ENCODE measurements around the gene FOXN3. TPM values are rescaled to one million over a fixed set of nuclear protein-coding genes. Genes with fewer than 3 reads are reported as not detected.

The FOXN3 gene
- total and polyA plus RNA-seq, 5 donors = 31.5 to 146 (median 119) TPM

GRCh38 chr14:89430391-89431236 is 13.6 kb upstream of the FOXN3 start:
- intact Hi-C loops (cut with DNase I) = no loop called here
- no peak for DNase-seq
- Histone ChIP-seq H3K4me3 (ENCODE audit: low read length) (peak overlapping the region; percentile 49), H3K9me3 (ENCODE audit: control insufficient read depth, low read length) (no peaks in the 10 kb centered on the region), H3K27ac (ENCODE audit: low read length) (peak overlapping the region; percentile 80), H3K4me1 (ENCODE audit: control insufficient read depth, insufficient read depth, low read length) (peaks cover 10% of the 10 kb centered on the region), H3K27me3 (ENCODE audit: control insufficient read depth, insufficient read depth) (no peaks in the 10 kb centered on the region)
- 36% methylated on average over 9 of the region's 9 CpGs for WGBS
- peak in 1 of 2 donors; percentile 34 for ATAC-seq

DNA sequence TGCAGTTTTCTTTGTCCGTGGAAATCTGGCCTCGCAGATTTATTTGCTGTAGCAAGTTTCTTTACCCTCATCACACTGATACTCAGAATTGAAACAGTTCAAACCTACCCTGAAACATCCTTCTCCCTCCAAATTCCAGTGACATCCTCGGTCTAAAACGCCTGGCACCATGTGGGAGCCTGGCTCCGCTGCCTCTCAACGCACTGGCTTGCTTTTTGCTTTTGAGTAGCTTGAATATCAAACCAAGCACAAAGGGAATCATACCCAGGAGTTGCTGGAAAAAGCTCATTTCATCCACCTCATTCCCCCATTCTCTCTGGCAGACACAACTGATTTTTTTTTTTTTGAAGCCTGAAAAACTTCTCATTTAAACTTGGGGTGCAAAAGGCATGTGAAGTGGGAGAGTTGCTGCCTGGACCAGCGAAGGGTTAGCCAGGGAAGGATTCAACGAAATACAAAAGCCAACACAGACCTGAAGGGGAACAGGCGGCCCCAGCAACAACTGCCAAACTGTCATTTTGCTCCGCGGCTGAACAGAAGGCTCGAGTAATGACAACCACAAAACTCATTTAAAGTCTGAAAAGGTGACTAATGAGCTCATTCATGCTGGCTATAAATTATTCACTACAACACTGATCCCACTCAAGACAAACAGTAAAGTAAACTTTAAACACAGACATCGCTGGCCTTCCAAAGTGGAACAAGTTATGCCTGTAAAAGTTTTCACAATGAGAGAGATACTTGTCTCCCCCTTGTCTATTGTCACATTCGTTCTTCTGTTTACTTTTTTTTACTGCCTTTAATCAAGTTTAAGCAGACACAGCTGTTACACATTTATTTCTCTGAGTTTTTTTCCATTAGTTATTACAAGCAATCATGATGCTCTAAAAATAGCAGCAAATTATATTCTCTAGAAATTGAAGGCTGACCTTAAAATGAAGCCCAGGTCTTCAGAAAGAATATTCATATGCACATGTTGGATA is 12.5 kb upstream of the FOXN3 start:
- H3K4me3 ChIP-seq (ENCODE audit: low read length) = peak overlapping the region; percentile 49
- 42% methylated on average over 14 of the region's 14 CpGs for WGBS
- intact Hi-C loops (cut with DNase I) = loop anchor here in 1 of 4 donors (10.0 kb wide), 1 partner anchor 185 kb away; no protein-coding TSS in a partner anchor
- peaks cover 10% of the 10 kb centered on the region for H3K4me1 ChIP-seq (ENCODE audit: control insufficient read depth, insufficient read depth, low read length)
- DNase-seq (no peak), ATAC-seq (peak in 1 of 2 donors; percentile 35)
- no peaks in the 10 kb centered on the region for H3K27me3 ChIP-seq (ENCODE audit: control insufficient read depth, insufficient read depth)
- H3K27ac ChIP-seq (ENCODE audit: low read length) = peak overlapping the region; percentile 39
- no peaks in the 10 kb centered on the region for H3K9me3 ChIP-seq (ENCODE audit: control insufficient read depth, low read length)

GRCh38 chr14:89428546-89429198 is 11.6 kb upstream of the FOXN3 start:
- H3K27me3 ChIP-seq (ENCODE audit: control insufficient read depth, insufficient read depth) = no peaks in the 10 kb centered on the region
- peak overlapping the region; percentile 49 for H3K27ac ChIP-seq (ENCODE audit: low read length)
- intact Hi-C loops (cut with DNase I) = loop anchor here in 1 of 4 donors (10.0 kb wide), 1 partner anchor 186 kb away; no protein-coding TSS in a partner anchor
- 69% methylated on average over 17 of the region's 17 CpGs for WGBS
- ATAC-seq = peak; percentile 43 to 53
- peaks cover 10% of the 10 kb centered on the region for H3K4me1 ChIP-seq (ENCODE audit: control insufficient read depth, insufficient read depth, low read length)
- no peak overlapping the region for H3K4me3 ChIP-seq (ENCODE audit: low read length)
- DNase-seq = peak; percentile 29 to 71 (median 71)
- H3K9me3 ChIP-seq (ENCODE audit: control insufficient read depth, low read length) = no peaks in the 10 kb centered on the region

DNA sequence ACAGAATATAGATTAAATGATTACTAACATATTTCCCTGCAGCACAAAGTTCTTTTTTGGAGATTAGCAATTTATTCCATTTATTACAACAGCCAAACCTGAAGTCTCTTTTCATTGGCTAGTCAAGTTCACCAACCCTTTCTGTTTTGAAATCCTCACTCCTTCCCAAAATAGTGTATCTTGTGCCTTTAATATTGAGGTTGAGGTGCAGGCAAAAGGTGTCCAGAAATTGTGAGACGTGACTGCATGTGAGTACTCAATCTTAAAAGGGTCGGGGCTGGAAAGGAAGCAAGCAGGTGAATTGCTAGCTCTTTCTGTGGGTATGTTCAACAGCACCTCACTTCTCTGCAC is 11.1 kb upstream of the FOXN3 start:
- intact Hi-C loops (cut with DNase I) = loop anchor here in 1 of 4 donors (10.0 kb wide), 1 partner anchor 187 kb away; no protein-coding TSS in a partner anchor
- no peak for DNase-seq
- Histone ChIP-seq H3K4me1 (ENCODE audit: control insufficient read depth, insufficient read depth, low read length) (peaks cover 10% of the 10 kb centered on the region), H3K4me3 (ENCODE audit: low read length) (no peak overlapping the region), H3K27ac (ENCODE audit: low read length) (peak overlapping the region; percentile 49), H3K27me3 (ENCODE audit: control insufficient read depth, insufficient read depth) (no peaks in the 10 kb centered on the region), H3K9me3 (ENCODE audit: control insufficient read depth, low read length) (no peaks in the 10 kb centered on the region)
- peak in 1 of 2 donors; percentile 8 for ATAC-seq
- 62% methylated on average over 2 of the region's 2 CpGs for WGBS

DNA sequence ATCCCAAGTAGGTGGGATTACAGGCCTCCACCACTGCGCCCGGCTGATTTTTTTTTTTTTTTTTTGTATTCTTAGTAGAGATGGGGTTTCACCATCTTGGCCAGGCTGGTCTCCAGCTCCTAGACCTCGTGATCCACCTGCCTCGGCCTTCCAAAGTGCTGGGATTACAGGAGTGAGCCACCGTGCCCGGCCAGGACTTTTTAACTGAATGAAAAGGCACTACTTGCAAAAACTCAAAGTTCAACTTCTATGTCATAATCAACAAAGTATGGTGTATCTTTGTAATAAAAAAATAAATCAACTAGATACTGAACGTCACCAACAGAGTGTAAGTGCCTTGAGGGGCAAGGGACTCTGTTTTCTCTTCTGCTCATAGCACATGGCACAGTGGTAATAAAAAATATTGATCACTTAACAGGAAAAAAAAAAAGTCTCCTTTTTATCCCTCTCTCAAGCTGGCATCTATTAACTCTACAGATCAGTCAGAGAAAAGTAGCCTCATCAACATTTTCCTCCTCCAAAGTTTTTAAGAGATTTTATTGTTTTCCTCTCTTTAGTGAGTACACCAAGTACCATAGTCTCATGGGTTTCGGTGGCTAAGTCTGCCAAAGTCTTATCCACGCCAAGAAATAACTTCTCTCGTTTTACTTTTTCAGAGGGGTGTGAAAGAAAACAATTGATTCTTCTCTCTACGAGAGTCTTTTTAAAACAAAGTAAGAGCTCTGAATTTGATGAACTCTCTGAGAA is 10.6 kb upstream of the FOXN3 start:
- 65% methylated on average over 11 of the region's 11 CpGs for WGBS
- no peak overlapping the region for H3K4me3 ChIP-seq (ENCODE audit: low read length)
- DNase-seq (peak in 1 of 3 donors; percentile 70), ATAC-seq (peak; percentile 55 to 70)
- no peak overlapping the region for H3K27ac ChIP-seq (ENCODE audit: low read length)
- intact Hi-C loops (cut with DNase I) = loop anchor here in 1 of 4 donors (10.0 kb wide), 1 partner anchor 187 kb away; no protein-coding TSS in a partner anchor
- peaks cover 12% of the 10 kb centered on the region for H3K4me1 ChIP-seq (ENCODE audit: control insufficient read depth, insufficient read depth, low read length)
- H3K9me3 ChIP-seq (ENCODE audit: control insufficient read depth, low read length) = no peaks in the 10 kb centered on the region
- no peaks in the 10 kb centered on the region for H3K27me3 ChIP-seq (ENCODE audit: control insufficient read depth, insufficient read depth)

GRCh38 chr14:89425931-89426330 is 8.9 kb upstream of the FOXN3 start:
- ATAC-seq (no peak), DNase-seq (peak in 1 of 3 donors; percentile 43)
- Histone ChIP-seq H3K4me1 (ENCODE audit: control insufficient read depth, insufficient read depth, low read length) (peaks cover 12% of the 10 kb centered on the region), H3K4me3 (ENCODE audit: low read length) (no peak overlapping the region), H3K9me3 (ENCODE audit: control insufficient read depth, low read length) (no peaks in the 10 kb centered on the region), H3K27ac (ENCODE audit: low read length) (no peak overlapping the region), H3K27me3 (ENCODE audit: control insufficient read depth, insufficient read depth) (no peaks in the 10 kb centered on the region)
- intact Hi-C loops (cut with DNase I) = loop anchor here in 1 of 4 donors (10.0 kb wide), 1 partner anchor 189 kb away; no protein-coding TSS in a partner anchor
- 77% methylated on average over 6 of the region's 6 CpGs for WGBS

DNA sequence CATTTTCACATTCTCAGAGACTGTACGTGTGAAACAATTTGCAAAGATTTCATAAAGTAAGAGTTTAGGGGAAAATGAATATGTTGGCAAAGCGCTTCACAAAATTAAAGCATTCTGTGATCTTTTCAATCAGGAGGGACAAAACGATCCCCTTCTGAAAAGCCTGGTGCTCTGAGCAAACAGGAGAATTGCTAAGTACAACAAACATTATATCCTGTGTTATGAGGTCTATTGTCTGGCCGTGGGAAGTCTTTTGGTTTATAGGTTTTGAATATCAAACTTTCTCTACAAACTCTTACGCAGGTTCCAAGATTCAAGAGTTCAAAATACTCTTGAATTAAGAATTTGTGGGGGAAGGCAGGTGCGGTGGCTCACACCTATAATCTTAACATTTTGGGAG is 7.2 kb upstream of the FOXN3 start:
- 88% methylated on average over 6 of the region's 6 CpGs for WGBS
- no peak for DNase-seq
- Histone ChIP-seq H3K4me1 (ENCODE audit: control insufficient read depth, insufficient read depth, low read length) (peaks cover 9% of the 10 kb centered on the region), H3K4me3 (ENCODE audit: low read length) (no peak overlapping the region), H3K27me3 (ENCODE audit: control insufficient read depth, insufficient read depth) (no peaks in the 10 kb centered on the region), H3K27ac (ENCODE audit: low read length) (no peak overlapping the region), H3K9me3 (ENCODE audit: control insufficient read depth, low read length) (no peaks in the 10 kb centered on the region)
- intact Hi-C loops (cut with DNase I) = loop anchor here in 1 of 4 donors (10.0 kb wide), 1 partner anchor 191 kb away; no protein-coding TSS in a partner anchor
- no peak for ATAC-seq

DNA sequence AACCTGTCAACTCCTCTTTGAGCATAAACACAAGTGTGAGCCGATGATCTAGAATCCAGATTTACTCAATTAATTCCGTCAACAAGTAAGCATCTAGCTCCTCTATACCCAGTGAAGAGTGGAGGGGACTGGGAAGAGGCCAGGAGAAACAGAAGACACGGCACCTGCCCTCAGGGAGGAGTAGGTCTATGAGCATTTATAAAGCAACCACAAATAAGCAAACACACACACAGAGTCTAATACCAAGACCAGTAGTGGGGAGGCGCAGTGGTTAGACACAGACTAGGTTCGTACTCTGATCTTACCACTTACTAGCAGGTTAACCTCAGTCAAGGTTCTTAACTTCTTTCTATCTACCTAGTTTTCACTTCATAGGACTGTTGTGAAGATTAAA is 5.9 kb upstream of the FOXN3 start:
- intact Hi-C loops (cut with DNase I) = loop anchor here in 1 of 4 donors (10.0 kb wide), 1 partner anchor 192 kb away; no protein-coding TSS in a partner anchor
- no peak for ATAC-seq
- Histone ChIP-seq H3K27ac (ENCODE audit: low read length) (no peak overlapping the region), H3K27me3 (ENCODE audit: control insufficient read depth, insufficient read depth) (no peaks in the 10 kb centered on the region), H3K4me1 (ENCODE audit: control insufficient read depth, insufficient read depth, low read length) (peaks cover 8% of the 10 kb centered on the region), H3K4me3 (ENCODE audit: low read length) (no peak overlapping the region), H3K9me3 (ENCODE audit: control insufficient read depth, low read length) (no peaks in the 10 kb centered on the region)
- DNase-seq = no peak
- WGBS = 78% methylated on average over 5 of the region's 5 CpGs

DNA sequence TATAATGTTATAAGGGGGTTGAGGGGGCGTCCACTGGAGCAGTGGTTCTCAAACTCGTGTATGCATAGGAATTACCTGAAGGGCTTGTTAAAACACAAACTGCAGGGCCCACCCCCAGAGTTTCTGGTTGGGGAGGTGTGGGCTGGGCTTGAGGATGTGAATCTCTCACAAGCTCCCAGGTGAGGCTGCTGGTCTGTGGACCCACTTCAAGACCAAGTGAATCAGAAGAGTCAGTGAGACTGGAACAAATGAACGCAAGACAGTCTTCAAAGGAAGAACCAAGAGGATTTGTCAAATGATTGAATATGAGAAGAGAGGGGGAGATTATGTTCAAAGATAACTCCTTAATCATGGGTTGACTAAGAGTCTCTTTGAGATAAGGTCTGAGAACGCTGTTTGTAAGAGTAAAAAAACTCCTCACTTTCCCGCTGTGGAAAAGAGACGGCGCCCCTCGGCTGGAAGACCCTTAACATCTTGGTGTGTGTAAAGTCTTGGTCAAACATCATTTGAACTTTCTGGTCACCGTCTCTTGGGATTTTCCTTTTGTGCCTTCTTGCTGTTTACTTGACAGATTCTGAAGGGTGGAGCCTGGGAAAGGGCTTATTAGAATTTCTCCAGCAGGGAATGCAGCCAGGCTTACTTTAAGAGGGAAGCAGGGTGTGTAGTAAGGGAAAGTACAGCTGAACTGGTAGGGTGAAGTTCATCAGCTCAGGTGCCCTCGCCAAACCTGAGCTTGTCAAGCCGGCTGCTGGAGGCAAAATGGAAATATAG is 5.3 kb upstream of the FOXN3 start:
- Histone ChIP-seq H3K27ac (ENCODE audit: low read length) (no peak overlapping the region), H3K27me3 (ENCODE audit: control insufficient read depth, insufficient read depth) (no peaks in the 10 kb centered on the region), H3K9me3 (ENCODE audit: control insufficient read depth, low read length) (no peaks in the 10 kb centered on the region), H3K4me3 (ENCODE audit: low read length) (no peak overlapping the region), H3K4me1 (ENCODE audit: control insufficient read depth, insufficient read depth, low read length) (peaks cover 8% of the 10 kb centered on the region)
- 67% methylated on average over 11 of the region's 11 CpGs for WGBS
- DNase-seq (peak in 1 of 3 donors; percentile 45), ATAC-seq (peak; percentile 58 to 61)
- intact Hi-C loops (cut with DNase I) = loop anchor here in 1 of 4 donors (10.0 kb wide), 1 partner anchor 192 kb away; no protein-coding TSS in a partner anchor

Data from right cardiac atrium (tissue), 5 donors.